Lung (tissue), 12 donors: ENCODE measurements around the gene NT5C2. TPM values are rescaled to one million over a fixed set of nuclear protein-coding genes. Genes with fewer than 3 reads are reported as not detected.
A peak's percentile ranks its signal among the peaks of the same experiment; 100 is the strongest.

ENCODE experiments used
- ATAC-seq: fragments of 200-7000 bp; cut with Tn5 transposase; one replicate; pipeline ENCODE4 v1.9.1; 2020; ENCODE audit warnings: moderate number of reproducible peaks; ENCODE audit not compliant: insufficient read depth, low FRiP score
- DNase-seq, 3 donors: peaks; one replicate each; pipeline ENCODE4 v3.0.0-alpha.2; 2013 to 2017
- H3K27ac ChIP-seq, 2 donors: one replicate each; pipeline ENCODE4 v1.5.1; 2013; ENCODE audit warnings: mild to moderate bottlenecking in 2 of 2, moderate library complexity in 2 of 2, control low read depth in 1 of 2, inconsistent platforms in 1 of 2, low read depth in 1 of 2, low read length in 1 of 2
- H3K27me3 ChIP-seq, 3 donors: one replicate each; pipeline ENCODE4 v1.5.1; 2013; ENCODE audit warnings: low read length in 2 of 3; ENCODE audit not compliant: control insufficient read depth in 3 of 3, insufficient read depth in 3 of 3
- H3K36me3 ChIP-seq, 4 donors: one replicate each; pipeline ENCODE4 v1.5.1; 2013; ENCODE audit warnings: low read length in 4 of 4, mild to moderate bottlenecking in 1 of 4, moderate library complexity in 1 of 4; ENCODE audit not compliant: control insufficient read depth in 4 of 4, insufficient read depth in 4 of 4
- H3K4me1 ChIP-seq, 5 donors: one replicate each; pipeline ENCODE4 v1.5.1; 2013; ENCODE audit warnings: low read length in 5 of 5, mild to moderate bottlenecking in 2 of 5, moderate library complexity in 1 of 5; ENCODE audit not compliant: control insufficient read depth in 5 of 5, insufficient read depth in 5 of 5
- H3K4me3 ChIP-seq: one replicate; pipeline ENCODE4 v1.5.1; 2013; ENCODE audit warnings: mild to moderate bottlenecking, control low read depth, moderate library complexity
- H3K9ac ChIP-seq, 2 donors: one replicate each; pipeline ENCODE4 v1.5.1; 2013; ENCODE audit warnings: low read length in 2 of 2, control low read depth in 1 of 2; ENCODE audit not compliant: insufficient read depth in 1 of 2
- H3K9me3 ChIP-seq, 4 donors: one replicate each; pipeline ENCODE4 v1.5.1; 2013; ENCODE audit warnings: low read length in 3 of 4, mild to moderate bottlenecking in 1 of 4, moderate library complexity in 1 of 4; ENCODE audit not compliant: control insufficient read depth in 4 of 4, insufficient read depth in 3 of 4
- WGBS, 2 donors: extraction: QIAGEN DNeasy Blood & Tissue Kit; methylation state at CpG; one replicate each; pipeline ENCODE4 v1.1.7; 2013; 5-methylcytosine and 5-hydroxymethylcytosine counted together
- polyA plus RNA-seq, 2 donors: library from polyadenylated mRNA; stranded (reverse); fragments of 200-250 nt; gene quantifications; one replicate each; pipeline ENCODE4 v1.2.1, GENCODE V29; 2013
- total RNA-seq, 2 donors: library from RNA; depleted of rRNA in 1 of 2; stranded (reverse); fragments of >200 nt in 1 of 2; gene quantifications; one replicate each; pipeline ENCODE4 v1.2.1, GENCODE V29; 2014 to 2021
- TF ChIP-seq, protein P1 (sequence below): IDR thresholded peaks from 2 replicates; pipeline ENCODE4 v1.5.1; 2012; ENCODE audit warnings: mild to moderate bottlenecking; ENCODE audit errors: control extremely low read depth, extremely low read depth
- donor health status: control.
- donor health status: control.
- donor health status: Bipolar disorder and iron deficiency.
- donor health status: healthy.
- donor health status: DM: yes; HTN: yes; CAD: no.

Gene NT5C2
- total and polyA plus RNA-seq, 4 donors = 32.1 to 178 (median 64.5) TPM

DNA sequence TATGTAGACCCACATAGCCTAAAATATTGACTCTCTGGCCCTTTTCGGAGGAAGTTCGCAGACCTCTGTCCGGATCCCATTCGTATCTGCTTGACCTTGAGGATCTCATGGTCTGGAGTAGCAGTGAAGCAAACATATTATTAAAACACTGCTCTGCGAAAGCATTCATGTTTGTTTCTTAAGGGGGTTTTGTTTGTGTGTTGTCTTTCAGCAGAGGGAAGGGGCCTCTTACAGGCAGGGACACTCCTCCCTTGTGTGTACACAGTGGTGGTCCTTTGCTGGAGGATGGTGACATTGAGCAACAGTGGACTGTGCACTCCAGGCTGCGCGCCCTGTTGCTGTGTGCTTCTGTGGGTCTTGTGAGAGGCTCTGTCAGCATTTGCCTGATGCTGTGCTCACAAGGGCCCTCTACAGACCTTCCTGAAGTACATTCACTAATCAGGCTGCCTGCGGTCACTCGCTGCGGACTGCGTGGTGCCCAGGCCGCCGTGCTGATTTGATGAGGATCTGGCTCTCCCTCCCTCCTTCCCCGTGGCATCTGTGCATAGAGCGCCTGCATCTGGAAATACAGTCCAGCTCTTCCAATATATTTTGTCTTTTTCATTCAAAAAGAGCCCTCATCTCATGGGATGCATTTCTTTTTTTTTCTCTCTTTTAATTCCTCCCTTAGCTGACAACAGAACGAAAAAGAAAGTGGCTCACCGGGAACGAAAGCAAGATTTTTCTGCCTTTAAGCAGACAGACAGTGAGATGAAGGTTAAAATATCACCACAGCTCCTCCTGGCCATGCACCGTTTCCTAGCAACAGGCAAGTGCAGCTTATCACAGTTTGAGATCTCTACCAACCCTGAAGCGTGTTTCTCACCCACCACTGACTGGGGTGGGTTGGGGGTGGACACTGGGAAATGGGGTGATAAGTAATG, 139.2 kb downstream of the NT5C2 start:
- DNase-seq (peak; percentile 64 to 80 (median 65)), ATAC-seq (peak; percentile 86)
- H3K36me3 ChIP-seq = peaks cover 0 to 4% (median 2%) of the 10 kb centered on the region in 4 donors
- WGBS, 2 donors = 40 to 46% methylated on average over 20 of the region's 20 CpGs
- no peaks in the 10 kb centered on the region for H3K27me3 ChIP-seq
- H3K27ac ChIP-seq = peak overlapping the region in 1 of 2 donors; percentile 7
- no peak overlapping the region for H3K4me3 ChIP-seq
- peaks cover 0 to 2% (median 0%) of the 10 kb centered on the region in 5 donors for H3K4me1 ChIP-seq
- no peaks in the 10 kb centered on the region for H3K9me3 ChIP-seq
- TF ChIP-seq, protein P1, sequence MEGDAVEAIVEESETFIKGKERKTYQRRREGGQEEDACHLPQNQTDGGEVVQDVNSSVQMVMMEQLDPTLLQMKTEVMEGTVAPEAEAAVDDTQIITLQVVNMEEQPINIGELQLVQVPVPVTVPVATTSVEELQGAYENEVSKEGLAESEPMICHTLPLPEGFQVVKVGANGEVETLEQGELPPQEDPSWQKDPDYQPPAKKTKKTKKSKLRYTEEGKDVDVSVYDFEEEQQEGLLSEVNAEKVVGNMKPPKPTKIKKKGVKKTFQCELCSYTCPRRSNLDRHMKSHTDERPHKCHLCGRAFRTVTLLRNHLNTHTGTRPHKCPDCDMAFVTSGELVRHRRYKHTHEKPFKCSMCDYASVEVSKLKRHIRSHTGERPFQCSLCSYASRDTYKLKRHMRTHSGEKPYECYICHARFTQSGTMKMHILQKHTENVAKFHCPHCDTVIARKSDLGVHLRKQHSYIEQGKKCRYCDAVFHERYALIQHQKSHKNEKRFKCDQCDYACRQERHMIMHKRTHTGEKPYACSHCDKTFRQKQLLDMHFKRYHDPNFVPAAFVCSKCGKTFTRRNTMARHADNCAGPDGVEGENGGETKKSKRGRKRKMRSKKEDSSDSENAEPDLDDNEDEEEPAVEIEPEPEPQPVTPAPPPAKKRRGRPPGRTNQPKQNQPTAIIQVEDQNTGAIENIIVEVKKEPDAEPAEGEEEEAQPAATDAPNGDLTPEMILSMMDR = peak; percentile 4
- H3K9ac ChIP-seq = peak overlapping the region in 1 of 2 donors; percentile 8

- WGBS, 2 donors = 65 to 84% methylated on average over 6 of the region's 6 CpGs
- H3K9me3 ChIP-seq = no peaks in the 10 kb centered on the region
- TF ChIP-seq, protein P1 = no peak
- H3K4me1 ChIP-seq = peaks cover 0 to 16% (median 1%) of the 10 kb centered on the region in 5 donors
- H3K36me3 ChIP-seq = no peaks in the 10 kb centered on the region
- no peak for ATAC-seq
- H3K27ac ChIP-seq = no peak overlapping the region
- no peaks in the 10 kb centered on the region for H3K27me3 ChIP-seq
- H3K9ac ChIP-seq = no peak overlapping the region
- DNase-seq = no peak
- H3K4me3 ChIP-seq = no peak overlapping the region
Measured at GRCh38 chr10:103049237-103049636, 143.8 kb downstream of the NT5C2 start.

DNA sequence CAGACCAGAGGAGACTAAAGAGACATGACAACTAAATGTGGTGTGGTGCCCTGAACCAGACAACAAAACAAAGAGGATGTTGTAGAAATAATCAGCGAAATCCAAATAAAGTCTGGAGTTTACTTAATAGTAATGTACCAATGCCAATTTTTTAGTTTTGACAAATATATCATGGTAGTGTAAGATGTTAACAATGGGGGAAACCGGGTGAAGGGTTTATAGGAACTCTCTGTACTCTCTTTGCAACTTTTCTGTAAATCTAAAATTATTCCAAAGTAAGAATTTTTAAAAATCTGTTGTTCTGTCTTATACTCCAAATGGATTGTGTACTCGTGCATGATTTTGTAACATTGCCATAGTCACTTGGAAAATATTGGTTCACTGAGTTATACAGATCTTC, 145.7 kb downstream of the NT5C2 start:
- ATAC-seq (no peak), DNase-seq (no peak)
- Histone ChIP-seq H3K36me3 (no peaks in the 10 kb centered on the region), H3K9ac (no peak overlapping the region), H3K9me3 (no peaks in the 10 kb centered on the region), H3K27ac (no peak overlapping the region), H3K27me3 (no peaks in the 10 kb centered on the region), H3K4me3 (no peak overlapping the region), H3K4me1 (peaks cover 0 to 16% (median 0%) of the 10 kb centered on the region in 5 donors)
- 90 to 95% methylated on average over 3 of the region's 3 CpGs for WGBS, 2 donors
- TF ChIP-seq, protein P1 = no peak
